ENCODE results near the gene MXRA7.
"Not testable (repeated sequence)": the region's sequence is repeated elsewhere in the genome, so short reads cannot be mapped to it uniquely, and the experiment has no call there.

The MXRA7 gene

GRCh38 chr17:76751416-76751993 lies 40.7 kb upstream of the MXRA7 start:
- no peak for DNase-seq (ENCODE audit: low read depth)
- H3K4me3 ChIP-seq (ENCODE audit: low read length): no peak overlapping the region
- TF ChIP-seq, protein P1, sequence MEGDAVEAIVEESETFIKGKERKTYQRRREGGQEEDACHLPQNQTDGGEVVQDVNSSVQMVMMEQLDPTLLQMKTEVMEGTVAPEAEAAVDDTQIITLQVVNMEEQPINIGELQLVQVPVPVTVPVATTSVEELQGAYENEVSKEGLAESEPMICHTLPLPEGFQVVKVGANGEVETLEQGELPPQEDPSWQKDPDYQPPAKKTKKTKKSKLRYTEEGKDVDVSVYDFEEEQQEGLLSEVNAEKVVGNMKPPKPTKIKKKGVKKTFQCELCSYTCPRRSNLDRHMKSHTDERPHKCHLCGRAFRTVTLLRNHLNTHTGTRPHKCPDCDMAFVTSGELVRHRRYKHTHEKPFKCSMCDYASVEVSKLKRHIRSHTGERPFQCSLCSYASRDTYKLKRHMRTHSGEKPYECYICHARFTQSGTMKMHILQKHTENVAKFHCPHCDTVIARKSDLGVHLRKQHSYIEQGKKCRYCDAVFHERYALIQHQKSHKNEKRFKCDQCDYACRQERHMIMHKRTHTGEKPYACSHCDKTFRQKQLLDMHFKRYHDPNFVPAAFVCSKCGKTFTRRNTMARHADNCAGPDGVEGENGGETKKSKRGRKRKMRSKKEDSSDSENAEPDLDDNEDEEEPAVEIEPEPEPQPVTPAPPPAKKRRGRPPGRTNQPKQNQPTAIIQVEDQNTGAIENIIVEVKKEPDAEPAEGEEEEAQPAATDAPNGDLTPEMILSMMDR (conservative IDR thresholded peaks at IDR 0.05; ENCODE audit: low read length): no peak

DNA sequence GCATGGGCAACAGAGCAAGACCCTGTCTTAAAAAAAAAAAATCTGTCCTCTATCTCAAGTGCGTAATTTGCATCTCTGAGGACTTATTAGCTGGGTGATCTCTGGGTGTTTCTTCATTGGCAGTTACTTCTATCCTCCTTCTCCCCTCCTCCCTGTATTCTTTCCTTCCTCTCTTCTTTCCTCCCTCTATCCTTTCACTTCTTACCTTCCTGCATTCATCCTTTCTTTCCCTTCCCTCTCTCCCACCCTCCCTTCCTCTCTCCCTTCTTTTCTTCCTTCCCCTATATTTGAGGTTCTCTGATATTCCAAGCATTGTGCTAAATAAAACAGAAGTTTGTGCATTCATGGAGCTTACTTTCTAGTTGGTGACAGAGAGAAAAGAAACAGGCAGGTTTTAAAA lies 37.9 kb upstream of the MXRA7 start:
- DNase-seq (ENCODE audit: low read depth): no peak
- TF ChIP-seq, protein P1 (conservative IDR thresholded peaks at IDR 0.05; ENCODE audit: low read length): no peak
- H3K4me3 ChIP-seq (ENCODE audit: low read length): no peak overlapping the region

DNA sequence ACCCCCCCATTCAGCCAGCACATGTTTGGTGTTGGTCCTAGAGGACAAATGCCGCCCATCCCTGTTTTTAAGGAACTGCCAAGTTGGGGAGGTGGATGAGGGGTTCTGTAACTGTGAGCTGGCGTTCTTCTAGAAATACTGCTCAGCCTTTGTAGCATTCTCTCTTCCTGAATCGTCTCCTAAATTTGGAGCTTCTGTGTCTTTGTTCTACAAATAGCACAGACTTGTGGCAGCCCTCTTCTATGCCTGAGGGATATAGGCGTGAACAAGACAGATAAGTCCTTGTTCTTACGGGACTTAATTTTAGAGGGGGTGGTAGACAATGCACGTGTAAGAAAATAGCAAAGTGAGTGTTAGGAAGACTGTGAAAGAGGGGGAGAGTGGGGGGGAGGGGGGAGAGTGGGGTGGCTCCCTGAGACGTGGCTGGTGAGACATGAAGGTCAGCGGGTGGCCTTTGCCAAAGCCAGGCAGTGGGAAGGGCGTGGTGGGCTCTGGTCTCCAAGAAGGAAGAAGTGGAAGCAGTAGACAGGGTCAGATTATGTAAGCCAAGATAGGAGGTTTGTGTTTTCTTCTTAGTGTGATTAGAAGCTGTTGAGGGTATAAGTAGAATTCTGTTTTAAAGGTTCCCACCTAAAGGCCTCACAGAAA lies 37.1 kb upstream of the MXRA7 start:
- DNase-seq (ENCODE audit: low read depth): no peak
- TF ChIP-seq, protein P1 (conservative IDR thresholded peaks at IDR 0.05; ENCODE audit: low read length): no peak
- no peak overlapping the region for H3K4me3 ChIP-seq (ENCODE audit: low read length)

DNA sequence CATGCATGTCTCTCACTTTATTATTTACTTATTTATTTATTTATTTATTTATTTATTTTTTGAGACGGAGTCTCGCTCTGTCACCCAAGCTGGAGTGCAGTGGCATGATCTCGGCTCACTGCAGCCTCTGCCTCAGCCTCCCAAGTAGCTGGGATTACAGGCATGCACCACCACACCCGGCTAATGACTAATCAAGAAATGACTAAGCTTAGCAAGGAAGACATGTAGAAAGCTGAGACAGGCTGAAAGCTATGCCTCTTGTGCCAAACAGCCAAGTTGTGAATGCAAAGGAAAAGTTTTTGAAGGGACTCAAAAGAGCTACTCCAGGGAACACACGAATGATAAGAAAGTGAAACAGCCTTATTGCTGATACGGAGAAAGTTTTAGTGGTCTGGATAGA lies 35.0 kb upstream of the MXRA7 start:
- not testable (repeated sequence) for DNase-seq (ENCODE audit: low read depth)

GRCh38 chr17:76744747-76745146 lies 34.0 kb upstream of the MXRA7 start:
- H3K4me3 ChIP-seq (ENCODE audit: low read length): no peak overlapping the region
- TF ChIP-seq, protein P1 (conservative IDR thresholded peaks at IDR 0.05; ENCODE audit: low read length): no peak
- DNase-seq (ENCODE audit: low read depth): no peak

More for the DNA sequence above, 35.0 kb upstream of the MXRA7 start:
- not testable (repeated sequence) for H3K4me3 ChIP-seq (ENCODE audit: low read length)

- TF ChIP-seq, protein P1 (conservative IDR thresholded peaks at IDR 0.05; ENCODE audit: low read length): no peak
- DNase-seq (ENCODE audit: low read depth): no peak
- H3K4me3 ChIP-seq (ENCODE audit: low read length): no peak overlapping the region
Measured at GRCh38 chr17:76742958-76743357, 32.2 kb upstream of the MXRA7 start.

GRCh38 chr17:76740329-76741118 lies 29.8 kb upstream of the MXRA7 start:
- H3K4me3 ChIP-seq (ENCODE audit: low read length): no peak overlapping the region
- TF ChIP-seq, protein P1 (conservative IDR thresholded peaks at IDR 0.05; ENCODE audit: low read length): no peak
- no peak for DNase-seq (ENCODE audit: low read depth)

GRCh38 chr17:76739568-76740115 lies 28.9 kb upstream of the MXRA7 start:
- not testable (repeated sequence) for H3K4me3 ChIP-seq (ENCODE audit: low read length); DNase-seq (ENCODE audit: low read depth)
